Fibroblast of upper back skin (primary cell): Measurements from ENCODE around the gene DNAJC5.
"Not testable (repeated sequence)": the region's sequence is repeated elsewhere in the genome, so short reads cannot be mapped to it uniquely, and the experiment has no call there.

Source experiments
- DNase-seq: peaks from one replicate; pipeline ENCODE4 v3.0.0-alpha.2; 2013

The DNAJC5 gene

DNA sequence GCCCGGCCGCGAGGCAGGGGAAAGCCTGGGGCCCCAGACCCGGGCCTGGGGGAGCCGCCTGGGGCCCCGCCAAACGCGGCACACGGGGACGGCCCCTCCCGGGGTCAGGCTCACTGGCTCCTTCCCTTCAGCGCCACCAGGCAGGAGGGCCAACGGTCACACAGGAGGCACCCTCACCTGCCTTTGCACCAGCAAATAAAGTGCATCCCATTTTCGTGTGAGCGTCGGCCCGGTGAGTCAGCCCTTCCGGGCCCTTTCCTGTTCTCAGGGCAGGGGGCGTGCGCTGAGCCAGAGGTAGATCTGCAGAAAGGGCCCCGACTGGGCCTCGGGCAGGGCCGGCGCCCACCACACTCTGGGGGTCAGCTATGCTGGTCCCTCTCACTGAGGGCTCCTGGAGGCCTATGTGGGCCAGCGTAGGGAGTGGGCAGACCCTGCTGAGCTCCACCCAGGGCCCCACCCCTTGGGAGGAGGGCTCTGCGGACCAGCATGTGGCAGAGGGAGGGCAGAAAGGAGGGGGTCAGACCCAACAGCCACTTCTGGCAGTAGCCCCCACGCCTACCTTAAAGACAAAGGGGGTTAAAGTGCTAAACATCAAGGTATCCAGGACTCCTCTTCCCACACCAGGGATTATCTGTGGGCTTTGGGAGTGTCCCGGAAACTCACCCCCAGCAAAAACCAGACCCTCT lies 62.2 kb downstream of the DNAJC5 start:
- peak; percentile 51 for DNase-seq

DNA sequence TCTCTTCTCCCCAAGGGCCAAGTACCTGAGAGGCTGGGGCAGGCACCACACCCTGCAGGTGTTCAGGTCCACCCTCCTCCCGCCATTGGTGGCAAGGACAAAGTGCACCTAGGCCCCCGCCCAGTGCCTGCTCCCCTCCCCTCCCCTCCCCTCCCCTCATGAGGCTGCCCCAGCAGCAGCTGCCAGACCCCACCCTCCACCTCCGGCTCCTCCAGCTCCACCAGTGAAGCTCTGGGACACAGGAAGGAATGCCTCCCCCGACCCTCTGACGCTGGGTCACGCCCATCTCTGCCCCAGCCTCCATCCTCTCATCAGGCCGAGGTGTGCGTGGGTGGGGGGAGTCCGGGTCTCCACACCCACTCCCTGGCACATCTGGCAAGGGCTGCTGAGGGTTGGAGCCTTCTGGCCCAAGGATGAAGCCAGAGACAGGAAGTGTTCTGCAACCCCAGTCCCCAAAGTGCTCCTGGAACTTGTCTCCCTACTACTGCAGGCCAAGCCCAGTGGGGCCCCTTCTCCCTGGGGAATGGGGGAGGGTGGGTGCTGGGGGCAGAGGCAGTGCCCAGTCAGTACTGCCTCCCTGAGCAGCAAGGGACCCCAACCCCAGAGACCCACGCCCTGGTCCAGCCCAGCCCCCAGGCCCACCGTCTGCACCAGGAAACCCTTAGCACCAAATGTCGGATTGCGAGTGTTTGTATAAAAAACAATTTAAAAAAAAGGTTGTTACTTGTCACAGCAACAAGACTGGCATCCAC lies 62.9 kb downstream of the DNAJC5 start:
- DNase-seq = no peak

DNA sequence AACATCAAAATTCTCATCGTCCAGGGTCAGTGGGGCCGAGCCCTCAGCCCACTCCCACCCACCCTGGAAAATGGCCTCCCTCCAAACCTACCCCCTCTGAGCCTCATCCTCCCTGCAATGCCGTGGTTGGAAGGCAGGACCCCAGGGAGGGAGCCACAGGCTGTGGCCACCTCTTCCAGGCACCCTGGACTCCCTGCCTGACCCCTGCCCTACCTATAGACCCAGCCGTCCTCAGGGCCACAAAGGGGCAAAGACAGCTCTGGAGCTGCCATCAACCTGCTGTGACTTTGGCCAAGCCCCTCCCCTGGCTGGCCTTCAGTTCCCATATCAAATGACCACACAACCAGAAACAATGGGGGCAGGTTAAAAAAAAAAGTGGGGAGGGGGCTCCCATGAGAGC lies 63.5 kb downstream of the DNAJC5 start:
- DNase-seq = no peak

DNA sequence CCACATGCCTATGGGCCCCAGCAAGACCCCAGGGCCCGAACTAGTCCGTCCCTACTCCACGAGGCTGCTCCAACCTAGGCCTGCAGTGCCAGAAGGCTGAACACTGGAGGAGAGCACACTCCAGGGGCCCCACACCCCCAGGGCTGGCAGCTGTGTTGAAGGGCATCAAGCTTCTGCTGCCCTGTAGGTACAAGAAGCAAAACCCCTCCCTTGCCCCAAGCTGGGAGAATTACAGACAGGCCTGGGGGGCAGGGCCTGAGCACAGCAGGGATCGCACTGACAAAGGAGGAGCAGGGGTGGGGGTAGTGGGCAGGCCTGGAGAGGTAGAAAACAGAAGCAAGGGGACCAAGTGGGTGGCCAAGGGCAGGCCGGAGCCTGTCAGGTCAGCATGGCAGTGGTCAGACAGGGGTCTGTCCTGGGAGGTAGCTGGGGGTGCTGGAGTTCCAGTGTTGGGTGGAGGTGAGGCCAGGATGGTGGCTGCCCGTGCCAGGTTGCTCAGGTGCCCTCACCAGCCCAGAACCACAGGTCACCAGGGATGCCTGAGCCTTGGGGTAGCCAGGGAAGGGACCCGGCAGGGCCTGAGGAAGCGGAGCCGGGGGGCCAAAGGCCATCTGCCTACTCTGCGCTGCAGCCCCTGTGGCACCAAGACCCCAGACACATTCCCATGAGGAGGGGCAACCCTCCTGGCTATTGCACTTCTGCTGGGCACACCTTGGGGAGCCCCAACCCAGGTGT lies 64.2 kb downstream of the DNAJC5 start:
- no peak for DNase-seq

DNA sequence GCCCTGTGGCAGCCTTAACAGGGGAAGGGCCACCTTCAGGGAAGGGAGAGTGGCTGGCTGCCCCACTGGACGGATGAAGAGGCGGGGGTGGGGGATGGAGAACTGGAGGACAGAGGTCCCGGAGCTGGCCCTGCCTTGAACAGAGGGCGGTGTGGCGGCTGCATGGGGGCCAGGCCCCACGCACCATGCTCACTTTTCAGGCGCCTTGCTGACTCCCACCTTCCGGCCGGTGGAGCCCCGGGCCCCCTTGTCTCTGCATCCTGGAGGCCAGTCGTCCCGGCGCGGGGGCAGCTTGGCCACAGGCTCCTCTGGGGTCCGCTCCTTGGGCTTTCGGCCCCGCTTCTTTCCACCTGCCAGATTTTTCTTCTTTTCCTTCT lies 64.8 kb downstream of the DNAJC5 start:
- DNase-seq = no peak

DNA sequence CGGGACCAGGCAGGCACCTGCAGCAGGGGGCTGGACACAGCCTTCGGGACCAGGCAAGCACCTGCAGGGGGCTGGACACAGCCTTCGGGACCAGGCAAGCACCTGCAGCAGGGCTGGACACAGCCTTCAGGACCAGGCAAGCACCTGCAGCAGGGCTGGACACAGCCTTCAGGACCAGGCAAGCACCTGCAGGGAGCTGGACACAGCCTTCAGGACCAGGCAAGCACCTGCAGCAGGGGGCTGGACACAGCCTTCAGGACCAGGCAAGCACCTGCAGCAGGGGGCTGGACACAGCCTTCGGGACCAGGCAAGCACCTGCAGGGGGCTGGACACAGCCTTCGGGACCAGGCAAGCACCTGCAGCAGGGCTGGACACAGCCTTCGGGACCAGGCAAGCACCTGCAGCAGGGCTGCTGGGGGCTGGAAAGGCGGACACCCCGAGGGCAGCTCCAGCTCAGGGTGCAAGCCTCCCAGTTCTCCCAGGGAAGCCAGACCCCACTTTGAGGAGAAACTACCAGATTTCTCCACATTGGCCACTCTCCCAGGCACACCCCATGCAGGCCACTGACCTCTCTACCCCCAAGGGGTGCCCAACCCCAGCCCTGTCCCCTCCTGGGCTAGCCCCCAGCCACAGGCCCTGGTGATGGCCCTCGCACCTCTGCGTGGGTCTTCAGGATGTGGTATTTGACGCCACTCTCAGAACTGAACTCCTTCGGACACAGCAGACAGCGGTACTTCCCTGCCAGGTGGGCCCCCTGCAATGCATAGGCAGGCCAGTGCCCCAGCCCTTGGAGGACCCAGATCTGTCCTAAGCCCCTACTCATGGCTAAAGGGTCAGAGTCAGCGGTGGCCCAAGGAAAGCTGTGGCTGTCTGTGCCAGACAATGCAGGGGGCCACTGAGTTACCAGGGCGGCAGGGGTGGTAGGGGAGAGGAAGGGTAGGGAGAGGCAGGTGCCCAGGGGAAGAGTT lies 66.0 kb downstream of the DNAJC5 start:
- DNase-seq = not testable (repeated sequence)

DNA sequence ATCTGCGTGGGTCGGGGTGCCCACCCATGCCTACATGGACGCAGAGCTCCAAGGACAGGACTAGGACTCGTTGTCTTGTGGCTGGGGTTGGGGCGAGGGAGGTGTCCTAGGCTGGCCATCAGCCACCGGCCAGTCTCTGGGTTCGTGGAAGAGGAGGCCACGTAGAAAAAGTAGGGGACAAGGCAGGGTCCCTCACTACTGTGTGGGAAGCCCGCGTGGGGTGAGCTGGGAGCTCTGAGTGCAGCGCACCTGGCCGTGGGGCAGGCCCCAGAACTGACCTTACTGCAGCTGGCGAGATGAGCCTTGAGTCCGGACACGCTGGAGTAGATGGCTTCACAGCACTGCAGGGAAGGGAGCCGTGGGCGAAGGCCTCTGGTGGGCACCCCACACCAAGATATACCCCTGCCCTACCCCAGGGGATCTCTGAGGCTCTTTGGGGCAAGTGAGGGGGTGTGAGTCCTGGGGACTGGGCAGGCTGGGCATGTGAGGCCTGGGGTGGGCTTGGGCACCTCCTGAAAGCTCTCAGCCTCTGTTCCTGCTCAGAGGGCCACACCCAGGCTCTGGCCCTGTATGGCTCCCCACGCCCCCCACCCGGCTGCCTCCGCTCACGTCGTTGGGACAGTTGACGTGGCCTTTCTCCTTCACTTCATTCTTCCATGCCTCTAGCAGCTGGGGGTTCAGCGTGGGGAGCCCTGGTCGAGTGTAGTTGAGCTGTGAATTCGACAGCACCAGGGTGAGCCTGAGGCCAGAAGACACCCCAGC lies 66.9 kb downstream of the DNAJC5 start:
- DNase-seq = no peak

DNA sequence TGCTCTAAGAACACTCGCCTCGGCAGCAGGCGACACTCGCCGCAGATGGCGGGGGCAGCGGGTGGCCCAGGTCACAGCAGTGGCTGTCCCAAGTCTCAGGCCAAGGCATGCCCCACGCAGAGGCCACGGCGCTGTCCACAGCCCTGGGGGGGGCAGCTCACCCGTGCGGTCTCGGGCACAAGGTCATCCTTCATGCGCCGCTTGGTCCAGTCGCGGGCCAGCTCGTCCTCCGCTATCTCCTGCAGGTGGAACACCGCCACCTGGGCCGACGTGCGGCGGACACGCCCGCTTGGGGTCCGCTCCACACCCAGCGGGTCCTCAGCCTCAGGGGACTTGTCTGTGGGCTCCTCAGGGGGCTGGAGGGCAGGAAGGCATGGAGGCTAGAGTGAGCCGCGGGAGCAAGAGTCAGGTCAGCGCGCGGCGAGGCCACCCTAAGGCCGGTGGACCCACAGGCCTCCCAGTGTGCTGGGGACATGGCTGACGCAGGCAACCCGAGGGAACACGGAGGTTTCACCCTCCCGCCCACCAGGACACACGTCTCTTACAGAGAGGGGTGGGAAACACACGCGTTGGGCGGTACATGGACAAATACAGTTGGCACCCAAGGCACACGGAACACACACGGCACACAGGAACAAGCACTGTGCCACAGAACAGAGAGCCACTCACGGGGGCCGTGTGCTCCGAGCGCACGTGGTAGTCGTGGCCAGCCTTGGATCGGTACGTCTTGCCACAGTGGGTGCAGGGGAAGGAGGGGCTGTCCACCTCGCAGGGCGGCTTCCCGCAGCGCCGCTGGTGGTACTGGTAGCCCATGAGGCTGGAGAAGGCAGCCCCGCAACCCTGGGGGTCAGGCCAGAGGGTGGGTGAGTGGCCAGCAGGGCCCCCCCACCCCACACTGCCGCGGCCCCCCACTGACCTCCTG lies 67.8 kb downstream of the DNAJC5 start:
- DNase-seq = no peak

DNA sequence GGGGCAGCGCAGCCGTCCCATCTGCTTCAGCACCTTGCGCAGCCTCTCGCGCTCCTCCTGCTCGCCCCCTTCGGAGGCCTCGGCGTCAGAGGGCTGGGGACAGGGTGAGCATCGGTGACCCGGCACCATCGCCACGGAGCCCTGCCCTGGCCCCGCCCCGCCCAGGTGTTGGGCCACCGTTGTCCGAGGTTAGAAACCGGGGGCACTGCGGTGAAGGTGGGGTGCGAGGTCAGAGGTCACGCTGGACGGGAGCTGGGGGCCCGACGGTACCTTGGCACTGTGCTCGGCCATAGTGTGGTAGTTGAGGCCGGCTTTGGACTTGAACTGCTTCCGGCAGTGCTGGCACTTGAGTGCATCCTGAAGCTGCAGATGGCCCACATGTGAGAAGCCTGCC lies 68.4 kb downstream of the DNAJC5 start:
- no peak for DNase-seq

DNA sequence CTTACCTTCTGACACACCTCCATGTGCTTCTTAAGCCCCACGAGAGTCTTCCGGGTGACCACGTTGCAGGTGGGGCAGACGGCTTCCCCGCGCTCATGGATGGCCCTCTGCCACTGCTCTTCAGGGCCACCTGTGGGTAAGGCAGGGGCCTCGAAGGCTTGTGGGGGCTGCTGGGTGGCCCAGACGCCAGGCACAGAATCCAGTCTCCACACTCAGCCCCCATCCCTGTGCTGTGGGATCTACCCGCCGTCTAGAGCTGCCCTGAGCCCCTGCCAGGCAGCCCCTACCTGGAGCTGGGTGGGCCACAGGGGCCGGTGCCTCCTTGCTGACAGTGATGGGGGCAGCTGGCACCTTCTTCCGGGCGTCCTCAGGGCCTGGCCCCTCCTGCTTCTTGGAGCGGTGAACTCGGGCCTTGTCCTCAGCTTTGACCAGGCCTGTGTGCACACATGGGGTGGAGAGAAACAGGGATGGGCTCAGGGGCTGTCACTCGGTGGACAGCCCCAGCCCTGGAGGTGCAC lies 68.9 kb downstream of the DNAJC5 start:
- DNase-seq = no peak

DNA sequence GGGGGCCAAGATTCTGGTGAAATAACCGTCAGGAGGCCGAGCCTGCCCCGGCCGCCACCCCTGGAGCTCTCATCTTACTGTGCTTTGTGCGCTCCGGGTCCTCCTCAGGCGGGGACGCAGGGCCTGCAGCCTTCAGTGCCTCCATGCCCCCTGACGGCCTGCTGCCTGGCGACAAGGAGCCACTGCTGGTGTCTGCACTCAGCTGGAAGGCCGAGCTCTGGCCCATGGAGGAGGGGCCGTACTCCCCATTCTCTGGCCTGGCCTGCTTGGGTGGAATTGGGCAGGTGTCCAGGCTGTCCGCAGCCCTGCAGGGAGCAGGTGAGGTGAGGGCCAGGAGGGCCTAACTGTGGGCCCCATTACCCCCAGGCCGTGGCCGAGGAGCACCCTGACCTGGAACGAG lies 69.5 kb downstream of the DNAJC5 start:
- no peak for DNase-seq

DNA sequence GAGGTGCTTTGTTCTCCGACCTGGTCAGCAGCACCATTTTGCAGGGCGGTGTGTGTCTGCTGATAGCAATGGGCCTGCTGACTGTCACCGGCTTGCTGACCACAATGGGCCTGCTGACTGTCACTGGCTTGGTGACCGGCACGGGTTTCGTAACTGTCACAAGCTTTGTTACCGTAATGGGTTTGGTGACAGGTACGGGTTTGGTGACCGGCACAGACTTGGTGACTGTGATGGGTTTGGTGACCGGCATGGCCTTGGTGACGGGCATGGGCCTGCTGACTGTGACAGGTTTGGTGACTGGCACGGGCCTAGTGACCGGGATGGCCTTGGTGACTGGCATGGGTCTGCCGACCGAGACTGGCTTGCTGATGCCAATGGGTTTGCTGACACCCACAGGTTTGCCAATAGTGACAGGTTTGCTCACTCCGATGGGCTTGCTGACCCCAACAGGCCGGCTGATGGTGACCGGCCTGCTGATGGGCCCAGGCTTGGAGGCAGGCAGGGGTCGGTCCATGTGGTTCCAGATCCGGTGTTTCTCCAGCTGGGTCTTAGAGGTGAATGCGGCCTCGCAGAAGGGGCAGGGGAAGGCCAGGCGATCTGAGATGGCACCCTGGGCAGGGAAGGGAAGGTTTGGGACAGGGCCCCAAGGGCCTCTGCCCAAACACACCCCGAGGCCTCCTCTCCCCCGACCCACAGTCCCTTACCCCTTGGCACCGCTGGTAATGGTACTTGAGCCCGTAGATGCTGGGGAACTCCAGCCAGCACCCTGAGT lies 71.4 kb downstream of the DNAJC5 start:
- DNase-seq = no peak

DNA sequence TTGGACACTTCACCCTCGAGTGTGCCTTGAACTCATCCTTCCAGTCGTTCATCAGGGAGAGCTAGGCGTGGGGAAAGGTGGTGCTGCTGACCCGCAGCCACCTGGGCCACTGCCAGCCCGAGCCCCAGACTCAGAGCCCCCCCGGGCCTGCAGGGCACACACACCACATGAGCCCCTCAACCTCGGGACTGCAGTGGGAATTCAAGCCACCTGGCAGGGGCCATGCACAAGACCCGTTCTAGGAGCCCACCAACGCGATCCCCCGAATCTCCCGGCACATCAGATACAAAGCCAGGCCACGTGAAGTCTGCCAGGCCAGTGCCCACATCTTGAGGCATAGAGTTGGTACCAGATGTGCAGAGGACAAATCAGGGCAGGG lies 72.0 kb downstream of the DNAJC5 start:
- no peak for DNase-seq

DNA sequence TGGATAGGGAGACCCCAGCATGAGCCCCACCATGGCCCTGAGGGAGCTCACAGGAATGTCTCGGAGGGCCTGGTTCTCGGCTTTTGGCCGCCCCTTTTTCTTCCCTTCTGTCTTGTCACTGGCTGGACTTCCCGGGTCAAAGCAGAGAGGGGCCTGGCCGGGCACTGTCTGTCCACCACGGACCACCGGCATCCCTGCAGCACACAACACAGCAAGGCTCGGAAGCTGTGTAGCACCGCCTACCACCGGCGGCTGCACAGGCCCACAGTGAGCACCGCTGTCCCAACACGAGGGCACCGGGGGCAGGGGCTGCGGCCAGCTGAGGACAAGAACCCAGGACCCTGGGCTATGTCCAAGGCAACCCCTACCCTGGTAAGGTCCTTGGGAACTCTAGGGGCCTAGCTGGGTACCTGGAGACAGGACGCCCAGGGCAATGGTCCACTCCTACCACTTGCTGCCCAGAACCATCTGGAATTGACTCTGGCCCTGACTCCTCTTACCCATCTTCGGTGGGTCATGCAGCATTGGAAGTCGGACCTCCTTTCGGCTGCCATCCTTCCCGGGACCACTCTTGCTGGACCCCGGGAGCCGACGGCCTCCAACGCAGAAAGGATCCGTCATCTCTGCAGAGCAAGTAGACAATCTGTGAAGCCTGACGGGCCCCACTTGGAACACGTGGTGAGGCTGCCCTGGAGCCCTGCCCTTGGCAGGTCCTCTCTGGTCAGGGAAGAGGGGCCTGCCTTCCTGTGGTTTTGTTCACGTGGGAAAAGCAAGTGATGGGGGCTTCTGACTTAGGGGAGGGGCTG lies 72.6 kb downstream of the DNAJC5 start:
- no peak for DNase-seq

DNA sequence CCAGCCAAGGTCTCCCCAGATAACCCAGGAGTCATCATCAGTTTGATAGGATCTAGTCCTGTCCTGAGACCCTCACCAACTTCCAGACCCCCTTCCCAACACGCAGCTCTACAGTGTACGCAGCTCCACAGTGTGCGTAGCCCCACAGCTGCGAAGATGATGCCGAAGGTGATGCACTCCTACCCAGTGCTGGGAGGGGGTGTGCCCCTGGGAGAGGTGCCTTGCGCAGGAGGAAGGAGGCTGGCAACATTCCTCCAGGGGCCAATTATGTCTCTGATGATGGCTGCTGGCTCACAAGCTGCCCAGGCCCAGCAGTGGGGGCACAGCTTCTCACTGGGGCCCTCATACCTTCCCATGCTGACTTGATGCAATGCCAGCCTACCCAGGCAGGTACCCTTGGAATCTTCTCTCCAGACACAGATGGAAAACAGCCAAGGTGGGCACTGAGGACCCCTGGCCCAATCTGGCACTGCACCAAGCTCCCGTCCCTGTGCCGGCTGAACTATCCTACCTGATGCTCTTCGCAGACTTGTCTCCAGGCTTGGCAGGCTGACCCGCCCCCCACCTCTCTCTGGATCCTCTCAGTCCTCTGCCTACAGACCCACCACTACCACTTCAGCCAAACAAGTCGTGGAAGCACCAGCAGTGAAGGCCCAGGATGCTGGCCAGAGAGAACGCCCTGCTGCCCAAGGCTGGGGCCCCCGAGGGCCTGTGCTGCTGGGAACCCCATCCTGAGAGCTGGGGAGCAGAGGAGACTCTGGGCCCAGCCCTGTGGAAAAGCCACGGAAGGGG lies 73.4 kb downstream of the DNAJC5 start:
- DNase-seq = no peak

DNA sequence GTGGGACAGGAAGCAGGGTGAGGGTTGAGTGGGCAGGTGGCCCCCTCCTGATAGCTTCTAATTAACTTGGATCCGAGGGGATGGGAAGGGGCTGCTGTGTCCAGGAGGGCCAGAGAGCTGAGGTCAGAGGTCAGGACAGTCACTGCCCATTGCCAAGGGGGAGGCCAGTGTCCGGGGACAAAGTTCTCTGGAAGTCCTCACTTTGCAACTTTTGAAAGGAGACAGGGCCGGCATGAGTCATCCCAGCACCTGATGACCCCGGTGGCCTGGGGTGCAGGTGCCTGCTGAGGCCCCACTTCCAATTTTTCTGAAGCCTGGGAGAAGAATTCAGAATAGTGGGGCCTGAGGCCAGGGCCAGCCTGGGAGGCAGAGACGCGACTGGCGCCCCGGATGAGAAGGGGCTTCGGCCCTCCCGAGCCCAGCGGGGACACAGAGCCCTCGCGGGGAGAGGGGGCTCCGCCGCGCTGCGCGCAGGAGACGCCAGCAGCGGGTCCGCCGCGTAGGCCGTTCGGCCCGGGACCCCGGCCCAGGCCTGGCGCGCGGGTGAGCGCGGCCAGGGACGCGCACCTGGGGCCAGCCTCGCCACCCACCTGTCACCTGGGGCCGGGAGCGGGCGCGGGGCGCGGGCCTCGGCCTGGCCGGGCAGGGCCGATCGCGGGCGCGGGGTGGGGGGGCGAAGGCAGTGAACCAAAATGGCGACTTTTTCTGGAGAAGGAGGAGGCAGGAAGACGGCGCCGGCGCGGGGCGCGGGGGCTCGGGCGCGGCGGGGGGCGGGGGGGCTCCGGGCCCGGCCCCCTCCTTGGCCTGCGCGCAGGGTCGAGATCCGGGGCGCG lies 74.2 kb downstream of the DNAJC5 start:
- no peak for DNase-seq
